ENCODE measurements around the gene GMDS. TPM values are rescaled to one million over a fixed set of nuclear protein-coding genes. Genes with fewer than 3 reads are reported as not detected.

GMDS gene
- total and polyA plus RNA-seq, 2 of the 13 experiments (the other 11 are each of a cell fraction or from before 2014, with no cell fraction given), result 64.4 to 112 TPM

DNA sequence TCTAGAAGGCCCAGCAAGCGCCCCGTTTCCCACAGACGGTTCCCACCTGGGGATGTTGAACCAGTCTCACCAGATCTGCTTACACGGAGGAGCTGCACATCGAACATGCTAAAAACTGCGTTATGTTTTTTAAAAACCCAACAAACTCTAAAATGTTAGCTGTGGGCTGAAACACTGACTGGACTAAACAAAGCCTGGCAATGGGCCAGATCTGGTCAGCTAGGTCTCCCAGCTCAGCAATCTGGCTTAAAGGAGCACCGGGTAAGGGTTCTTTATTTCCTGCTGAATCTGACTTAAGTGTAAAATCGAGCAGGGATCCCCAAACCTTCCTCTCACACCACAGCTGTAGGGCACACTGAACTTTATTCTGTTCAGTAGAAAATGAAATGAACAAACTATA, 478.8 kb downstream of the GMDS start:
- no peak for ATAC-seq
- Histone ChIP-seq H3K27ac (ENCODE audit: extremely low read length, insufficient read depth, low read length) (no peak overlapping the region), H3K4me2 (ENCODE audit: low read depth, low read length) (no peak overlapping the region), H3K4me3 (replicated peaks in 1 of 3; ENCODE audit: insufficient read depth in 1 of 3, low read depth in 2 of 3, low read length in 3 of 3) (no peak overlapping the region), H4K20me1 (ENCODE audit: insufficient read depth, low read length) (no peaks in the 10 kb centered on the region), H3K9ac (ENCODE audit: insufficient read depth, low read depth, low read length) (no peak overlapping the region), H3K4me1 (ENCODE audit: insufficient read depth, low read length) (peaks cover 16% of the 10 kb centered on the region), H3K27me3 (ENCODE audit: control insufficient read depth in 1 of 2, insufficient read depth in 2 of 2, low read length in 2 of 2) (no peaks in the 10 kb centered on the region), H2AFZ (ENCODE audit: low read length) (no peak overlapping the region), H3K79me2 (ENCODE audit: insufficient read depth, low read length) (no peaks in the 10 kb centered on the region), H3K36me3 (replicated peaks in 1 of 2; ENCODE audit: control insufficient read depth in 1 of 2, insufficient read depth in 2 of 2, low read length in 2 of 2) (peaks cover 4 to 27% of the 10 kb centered on the region in 2 experiments; a peak in 4 of 5 replicates), H3K9me3 (ENCODE audit: low read length) (no peaks in the 10 kb centered on the region)
- DNase-seq (ENCODE audit: low spot score), result no peak
- no TSS peak for BruUV-seq (replicated peaks)
- ChIA-PET CTCF (ENCODE audit: low intra/inter-chr PET ratio, low total read pairs) (no interaction called here), POLR2A (no interaction called here)
- intact Hi-C loops (cut with micrococcal nuclease; ENCODE audit: unreplicated experiment), result no loop called here
- no peak for FAIRE-seq
- TF ChIP-seq ZNF510 (CRISPR knock-in tag; IDR thresholded peaks at IDR 0.05; ENCODE audit: low read depth) (no peak), TBX3 (IDR thresholded peaks at IDR 0.05; ENCODE audit: borderline replicate concordance) (no peak), ELF4 (CRISPR knock-in tag; IDR thresholded peaks at IDR 0.05; ENCODE audit: borderline replicate concordance) (no peak)
- in situ Hi-C loops (cut with HindIII; ENCODE audit: extremely low pct_ligation_motif_present, low pct_unique_long_range_greater_than_20kb), result no loop called here
- WGBS (ENCODE audit: low lambda C conversion rate), result 97% methylated on average over 8 of the region's 8 CpGs

DNA sequence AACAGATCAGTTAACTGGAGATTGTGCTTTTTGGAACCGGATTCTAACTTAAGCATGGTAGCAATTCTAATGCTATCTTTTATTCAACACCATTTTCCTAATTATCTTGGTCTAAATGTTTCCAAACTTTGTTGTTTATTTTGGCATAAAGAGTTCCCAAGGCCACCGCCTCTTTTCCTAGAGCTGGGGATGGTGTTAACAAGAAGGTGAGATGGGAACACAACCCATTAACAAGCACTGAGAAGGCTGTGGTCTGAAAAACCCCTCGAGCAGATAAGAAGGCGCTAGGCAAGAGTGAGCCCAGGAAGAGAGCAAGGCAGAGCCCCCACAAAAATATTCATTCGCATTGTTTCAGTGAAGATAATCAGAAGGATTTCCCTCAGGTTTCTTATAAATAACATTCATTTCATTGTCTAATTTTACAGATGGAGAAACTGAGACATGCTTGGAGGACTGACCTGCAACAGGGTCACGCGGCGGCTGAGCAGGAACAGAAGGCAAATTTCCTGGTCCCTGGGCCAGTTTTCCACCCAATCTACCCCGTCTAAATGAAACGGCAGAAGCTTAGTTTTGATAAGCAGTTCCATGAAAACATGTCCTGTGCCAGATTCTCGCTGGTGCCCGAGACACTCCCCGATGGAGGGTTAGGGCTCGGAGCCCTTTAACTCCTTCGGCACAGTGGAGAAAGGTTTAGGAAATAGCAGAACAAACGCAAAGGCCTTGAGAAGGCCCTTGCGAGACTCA, 480.1 kb downstream of the GMDS start:
- ATAC-seq (no peak), FAIRE-seq (no peak), DNase-seq (ENCODE audit: low spot score) (no peak)
- H3K9ac ChIP-seq (ENCODE audit: insufficient read depth, low read depth, low read length), result no peak overlapping the region
- in situ Hi-C loops (cut with HindIII; ENCODE audit: extremely low pct_ligation_motif_present, low pct_unique_long_range_greater_than_20kb) (no loop called here), intact Hi-C loops (cut with micrococcal nuclease; ENCODE audit: unreplicated experiment) (no loop called here)
- no TSS peak for BruUV-seq (replicated peaks)
- CTCF ChIA-PET (ENCODE audit: low intra/inter-chr PET ratio, low total read pairs), result no interaction called here
- no peaks in the 10 kb centered on the region for H4K20me1 ChIP-seq (ENCODE audit: insufficient read depth, low read length)
- H3K79me2 ChIP-seq (ENCODE audit: insufficient read depth, low read length), result no peaks in the 10 kb centered on the region
- no peak overlapping the region for H3K4me2 ChIP-seq (ENCODE audit: low read depth, low read length)
- no peak overlapping the region for H3K27ac ChIP-seq (ENCODE audit: extremely low read length, insufficient read depth, low read length)
- H3K4me1 ChIP-seq (ENCODE audit: insufficient read depth, low read length), result peaks cover 25% of the 10 kb centered on the region
- no peak overlapping the region for H3K4me3 ChIP-seq (replicated peaks in 1 of 3; ENCODE audit: insufficient read depth in 1 of 3, low read depth in 2 of 3, low read length in 3 of 3)
- POLR2A ChIA-PET, result no interaction called here
- H3K36me3 ChIP-seq (replicated peaks in 1 of 2; ENCODE audit: control insufficient read depth in 1 of 2, insufficient read depth in 2 of 2, low read length in 2 of 2), result peaks cover 4 to 19% of the 10 kb centered on the region in 2 experiments; a peak in 4 of 5 replicates
- H3K27me3 ChIP-seq (ENCODE audit: control insufficient read depth in 1 of 2, insufficient read depth in 2 of 2, low read length in 2 of 2), result no peaks in the 10 kb centered on the region
- H3K9me3 ChIP-seq (ENCODE audit: low read length), result no peaks in the 10 kb centered on the region
- WGBS (ENCODE audit: low lambda C conversion rate), result 95% methylated on average over 17 of the region's 17 CpGs
- H2AFZ ChIP-seq (ENCODE audit: low read length), result no peak overlapping the region
- no peak for TF ChIP-seq ZNF138 (CRISPR knock-in tag; IDR thresholded peaks at IDR 0.05; ENCODE audit: low read depth)
- TF ChIP-seq CREB1 (IDR thresholded peaks at IDR 0.05), result no peak
- no peak for TF ChIP-seq CREB1 (CRISPR knock-in tag; IDR thresholded peaks at IDR 0.05)
- no peak for TF ChIP-seq MEIS1 (CRISPR knock-in tag; IDR thresholded peaks at IDR 0.05; ENCODE audit: borderline replicate concordance)
- TF ChIP-seq ZNF326 (CRISPR knock-in tag; IDR thresholded peaks at IDR 0.05; ENCODE audit: borderline replicate concordance), result no peak
- TF ChIP-seq, protein P1, sequence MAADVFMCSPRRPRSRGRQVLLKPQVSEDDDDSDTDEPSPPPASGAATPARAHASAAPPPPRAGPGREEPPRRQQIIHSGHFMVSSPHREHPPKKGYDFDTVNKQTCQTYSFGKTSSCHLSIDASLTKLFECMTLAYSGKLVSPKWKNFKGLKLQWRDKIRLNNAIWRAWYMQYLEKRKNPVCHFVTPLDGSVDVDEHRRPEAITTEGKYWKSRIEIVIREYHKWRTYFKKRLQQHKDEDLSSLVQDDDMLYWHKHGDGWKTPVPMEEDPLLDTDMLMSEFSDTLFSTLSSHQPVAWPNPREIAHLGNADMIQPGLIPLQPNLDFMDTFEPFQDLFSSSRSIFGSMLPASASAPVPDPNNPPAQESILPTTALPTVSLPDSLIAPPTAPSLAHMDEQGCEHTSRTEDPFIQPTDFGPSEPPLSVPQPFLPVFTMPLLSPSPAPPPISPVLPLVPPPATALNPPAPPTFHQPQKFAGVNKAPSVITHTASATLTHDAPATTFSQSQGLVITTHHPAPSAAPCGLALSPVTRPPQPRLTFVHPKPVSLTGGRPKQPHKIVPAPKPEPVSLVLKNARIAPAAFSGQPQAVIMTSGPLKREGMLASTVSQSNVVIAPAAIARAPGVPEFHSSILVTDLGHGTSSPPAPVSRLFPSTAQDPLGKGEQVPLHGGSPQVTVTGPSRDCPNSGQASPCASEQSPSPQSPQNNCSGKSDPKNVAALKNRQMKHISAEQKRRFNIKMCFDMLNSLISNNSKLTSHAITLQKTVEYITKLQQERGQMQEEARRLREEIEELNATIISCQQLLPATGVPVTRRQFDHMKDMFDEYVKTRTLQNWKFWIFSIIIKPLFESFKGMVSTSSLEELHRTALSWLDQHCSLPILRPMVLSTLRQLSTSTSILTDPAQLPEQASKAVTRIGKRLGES (CRISPR knock-in tag; IDR thresholded peaks at IDR 0.05; ENCODE audit: borderline replicate concordance), result no peak
- no peak for TF ChIP-seq DMAP1 (CRISPR knock-in tag; IDR thresholded peaks at IDR 0.05)
- no peak for TF ChIP-seq ZNF530 (CRISPR knock-in tag; IDR thresholded peaks at IDR 0.05; ENCODE audit: low read depth)
- no peak for TF ChIP-seq HOXA7 (CRISPR knock-in tag; IDR thresholded peaks at IDR 0.05)
- TF ChIP-seq ZNF24 (IDR thresholded peaks at IDR 0.05), result no peak
- TF ChIP-seq, protein P2, sequence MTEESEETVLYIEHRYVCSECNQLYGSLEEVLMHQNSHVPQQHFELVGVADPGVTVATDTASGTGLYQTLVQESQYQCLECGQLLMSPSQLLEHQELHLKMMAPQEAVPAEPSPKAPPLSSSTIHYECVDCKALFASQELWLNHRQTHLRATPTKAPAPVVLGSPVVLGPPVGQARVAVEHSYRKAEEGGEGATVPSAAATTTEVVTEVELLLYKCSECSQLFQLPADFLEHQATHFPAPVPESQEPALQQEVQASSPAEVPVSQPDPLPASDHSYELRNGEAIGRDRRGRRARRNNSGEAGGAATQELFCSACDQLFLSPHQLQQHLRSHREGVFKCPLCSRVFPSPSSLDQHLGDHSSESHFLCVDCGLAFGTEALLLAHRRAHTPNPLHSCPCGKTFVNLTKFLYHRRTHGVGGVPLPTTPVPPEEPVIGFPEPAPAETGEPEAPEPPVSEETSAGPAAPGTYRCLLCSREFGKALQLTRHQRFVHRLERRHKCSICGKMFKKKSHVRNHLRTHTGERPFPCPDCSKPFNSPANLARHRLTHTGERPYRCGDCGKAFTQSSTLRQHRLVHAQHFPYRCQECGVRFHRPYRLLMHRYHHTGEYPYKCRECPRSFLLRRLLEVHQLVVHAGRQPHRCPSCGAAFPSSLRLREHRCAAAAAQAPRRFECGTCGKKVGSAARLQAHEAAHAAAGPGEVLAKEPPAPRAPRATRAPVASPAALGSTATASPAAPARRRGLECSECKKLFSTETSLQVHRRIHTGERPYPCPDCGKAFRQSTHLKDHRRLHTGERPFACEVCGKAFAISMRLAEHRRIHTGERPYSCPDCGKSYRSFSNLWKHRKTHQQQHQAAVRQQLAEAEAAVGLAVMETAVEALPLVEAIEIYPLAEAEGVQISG (CRISPR knock-in tag; IDR thresholded peaks at IDR 0.05), result no peak
